Fibroblast of the conjunctiva (primary cell): ENCODE results near the gene PIK3CD.
"Not testable (repeated sequence)": the region's sequence is repeated elsewhere in the genome, so short reads cannot be mapped to it uniquely, and the experiment has no call there.

Source experiments
- DNase-seq: peaks from one replicate; pipeline ENCODE4 v3.0.0-alpha.2; 2010; ENCODE audit warnings: low read depth

PIK3CD gene

DNA sequence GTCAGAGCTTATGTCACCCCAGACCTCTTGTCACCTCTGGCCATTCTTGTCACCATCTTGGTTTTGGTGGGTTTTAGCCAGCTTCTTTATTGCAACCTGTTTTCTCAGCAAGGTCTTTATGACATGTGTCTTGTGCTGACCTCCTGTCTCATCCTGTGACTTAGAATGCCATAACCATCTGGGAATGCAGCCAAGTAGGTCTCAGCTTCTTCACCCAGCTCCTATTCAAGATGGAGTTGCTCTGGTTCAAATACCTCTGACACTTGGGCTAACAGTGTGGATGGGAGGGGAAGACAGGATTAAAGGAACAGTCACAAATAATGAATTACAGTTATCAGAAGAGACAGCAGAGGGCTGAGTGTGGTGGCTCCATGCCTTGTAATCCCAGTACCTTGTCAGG lies 30.5 kb upstream of the PIK3CD start:
- DNase-seq: no peak

DNA sequence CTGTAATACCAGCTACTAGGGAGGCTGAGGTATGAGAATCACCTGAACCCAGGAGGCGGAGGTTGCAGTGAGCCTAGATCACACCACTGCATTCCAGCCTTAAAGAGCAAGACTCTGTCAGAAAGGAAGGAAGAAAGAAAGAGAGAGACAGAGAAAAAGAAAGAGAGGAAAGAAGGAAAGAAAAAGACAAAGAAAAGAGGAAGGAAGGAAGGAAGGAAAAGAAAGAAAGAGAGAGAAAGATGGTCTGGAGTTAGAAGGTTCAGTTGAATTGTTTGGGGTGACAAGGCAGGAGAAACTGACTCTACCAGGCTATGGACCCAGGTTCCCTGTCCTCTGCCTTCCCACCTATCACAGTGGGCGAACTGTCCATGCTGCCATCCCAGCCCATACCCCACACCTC lies 27.4 kb upstream of the PIK3CD start:
- no peak for DNase-seq

DNA sequence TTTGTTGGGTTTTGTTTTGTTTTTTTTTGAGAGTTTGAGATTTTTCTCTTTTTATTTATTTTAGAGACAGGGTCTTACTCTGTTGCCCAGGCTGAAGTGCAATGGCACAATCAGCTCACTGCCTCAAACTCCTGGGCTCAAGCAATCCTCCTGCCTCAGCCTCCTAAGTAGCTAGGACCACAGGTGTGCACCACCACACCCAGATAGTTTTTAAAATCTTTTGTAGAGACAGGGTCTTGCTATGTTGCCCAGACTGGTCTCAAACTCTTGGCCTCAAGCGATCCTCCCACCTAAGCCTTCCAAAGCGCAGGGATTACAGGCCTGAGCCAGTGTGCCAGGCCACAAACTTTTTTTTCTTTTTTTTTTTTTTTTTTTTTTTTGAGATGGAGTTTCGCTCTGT lies 26.5 kb upstream of the PIK3CD start:
- not testable (repeated sequence) for DNase-seq

DNA sequence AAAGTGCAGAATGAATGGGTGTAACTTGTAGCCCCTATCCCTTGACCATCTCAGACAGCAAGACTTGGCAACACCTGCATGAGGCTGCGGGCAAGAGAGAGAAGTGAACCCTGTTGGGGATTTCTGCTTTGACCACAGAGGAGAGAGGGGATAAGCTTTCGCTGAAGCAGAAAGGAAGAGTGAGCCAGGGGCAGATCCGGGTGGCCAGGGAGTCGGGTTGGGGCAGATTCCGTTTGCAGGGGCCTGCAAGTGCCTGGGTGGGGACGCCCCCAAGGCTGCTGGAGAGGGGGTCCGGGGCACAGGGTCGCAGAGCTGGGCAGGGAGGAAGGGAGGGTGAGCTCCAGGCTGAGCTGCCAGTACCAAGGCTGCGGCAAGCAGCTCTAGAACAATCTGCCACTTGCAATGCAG lies 25.3 kb upstream of the PIK3CD start:
- DNase-seq: no peak

DNA sequence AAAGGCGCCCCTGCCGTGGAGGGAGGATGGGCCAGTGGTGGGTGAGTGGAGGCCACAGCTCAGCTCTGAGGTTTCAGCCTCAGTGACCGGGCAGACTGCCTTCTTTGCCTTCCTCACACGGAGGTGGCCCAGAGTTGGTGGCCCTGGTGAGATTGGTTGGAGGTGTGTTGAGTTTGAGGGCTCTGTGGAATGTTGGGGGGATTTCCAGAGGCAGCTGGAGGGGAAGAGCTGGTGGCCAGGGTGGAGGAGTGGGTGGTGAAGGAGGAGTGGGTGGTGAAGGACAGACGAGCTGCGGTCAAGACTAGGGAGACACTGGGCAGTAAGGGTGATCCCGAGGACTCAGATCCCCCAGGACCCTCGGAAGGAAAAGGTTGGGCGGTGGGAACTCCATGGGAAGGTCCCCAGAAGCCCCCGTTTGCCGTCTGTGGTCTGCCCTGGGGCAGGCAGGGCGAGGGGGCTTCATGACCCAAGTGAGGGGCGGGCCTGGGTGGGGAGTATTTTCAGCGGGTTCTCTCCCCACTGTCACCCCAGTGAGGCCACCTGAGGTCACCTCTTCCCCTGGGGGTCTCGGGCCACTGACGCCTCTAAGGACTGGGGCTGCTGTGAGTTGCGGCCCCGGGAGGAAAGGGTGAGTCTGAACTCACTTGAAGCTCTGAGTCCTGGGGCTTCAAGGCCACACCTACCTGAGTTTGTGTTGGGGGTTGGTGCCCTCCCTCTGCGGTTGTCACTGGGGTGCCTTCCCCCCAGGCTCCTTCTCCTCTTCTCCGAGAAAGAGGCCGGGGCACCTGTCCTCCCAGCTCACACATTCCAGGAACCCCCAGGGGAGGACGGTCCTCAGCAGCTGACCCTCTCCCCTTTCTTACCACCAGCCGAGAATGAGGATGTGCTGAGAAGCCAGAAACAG lies 22.7 kb upstream of the PIK3CD start:
- no peak for DNase-seq

DNA sequence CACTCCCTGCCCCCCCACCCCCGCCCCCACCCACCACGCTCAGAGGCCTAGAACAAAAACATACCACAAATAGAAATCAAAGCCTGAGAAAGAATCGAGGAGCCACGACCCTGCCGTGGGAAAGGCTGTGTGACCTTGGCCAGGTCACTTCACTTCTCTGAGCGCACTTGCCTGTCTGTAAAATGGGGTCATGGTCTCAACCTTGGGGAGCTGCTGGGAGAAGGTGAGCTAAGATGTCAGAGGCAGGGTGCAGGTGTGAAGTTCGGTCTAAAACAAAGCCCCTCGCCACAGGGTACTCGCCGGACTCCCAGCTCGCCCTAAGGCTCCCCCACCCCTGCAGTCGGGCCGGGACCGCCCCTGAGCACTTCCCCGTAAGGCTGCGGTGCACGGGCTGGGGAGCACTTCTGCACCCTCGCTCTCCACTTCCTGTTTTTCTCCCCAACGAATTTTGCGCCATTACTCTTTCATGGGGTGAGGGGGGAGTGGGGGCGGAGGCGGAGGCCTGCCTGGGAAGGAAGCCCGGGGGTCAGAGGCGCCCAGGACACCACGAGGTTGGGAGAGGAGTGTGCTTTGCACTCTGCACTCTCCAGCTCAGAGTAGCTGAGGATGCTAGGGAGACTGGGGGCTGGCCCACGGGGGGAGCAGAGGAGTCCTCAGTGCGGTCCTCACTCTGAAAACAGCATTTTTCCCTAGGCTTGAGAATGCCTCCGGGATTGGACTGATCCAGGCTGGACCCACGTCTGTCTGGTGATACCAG lies 21.9 kb upstream of the PIK3CD start:
- no peak for DNase-seq

DNA sequence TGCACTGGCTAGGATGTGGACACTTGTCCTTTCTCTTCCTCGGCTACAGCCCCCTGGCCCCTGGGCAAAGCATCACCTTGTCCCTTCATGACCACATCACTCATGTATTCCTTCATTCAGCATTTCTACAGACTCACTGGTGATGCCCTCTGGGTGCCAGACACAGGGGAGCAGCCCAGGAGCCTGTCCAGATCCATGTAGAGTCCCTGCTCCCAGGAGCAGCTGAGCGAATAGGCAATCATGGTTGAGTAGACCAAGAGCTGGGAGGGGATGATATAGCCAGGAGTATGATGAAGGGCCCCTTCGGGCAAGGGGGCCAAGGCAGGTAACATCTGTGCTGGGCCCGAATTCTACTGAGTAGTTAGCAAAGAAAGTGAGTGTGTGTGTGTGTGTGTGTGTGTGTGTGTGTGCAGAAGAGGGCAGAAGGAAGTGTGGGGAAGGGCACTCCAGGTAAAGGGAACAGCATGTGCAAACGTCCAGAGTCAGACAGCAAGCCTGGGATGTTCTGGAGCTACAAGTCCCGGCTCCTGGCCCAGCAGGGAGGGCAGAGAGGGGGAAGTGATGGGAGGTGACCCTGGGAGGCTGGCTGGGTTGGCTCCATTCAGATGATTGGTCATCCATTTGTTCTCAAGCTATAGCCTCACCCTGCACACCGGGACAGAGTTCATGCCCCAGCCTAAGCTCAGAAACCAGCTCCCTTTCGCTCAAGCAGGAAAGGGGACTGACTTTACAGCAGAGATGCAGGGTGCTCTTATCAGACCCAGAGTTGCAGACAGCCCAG lies 21.0 kb upstream of the PIK3CD start:
- no peak for DNase-seq

DNA sequence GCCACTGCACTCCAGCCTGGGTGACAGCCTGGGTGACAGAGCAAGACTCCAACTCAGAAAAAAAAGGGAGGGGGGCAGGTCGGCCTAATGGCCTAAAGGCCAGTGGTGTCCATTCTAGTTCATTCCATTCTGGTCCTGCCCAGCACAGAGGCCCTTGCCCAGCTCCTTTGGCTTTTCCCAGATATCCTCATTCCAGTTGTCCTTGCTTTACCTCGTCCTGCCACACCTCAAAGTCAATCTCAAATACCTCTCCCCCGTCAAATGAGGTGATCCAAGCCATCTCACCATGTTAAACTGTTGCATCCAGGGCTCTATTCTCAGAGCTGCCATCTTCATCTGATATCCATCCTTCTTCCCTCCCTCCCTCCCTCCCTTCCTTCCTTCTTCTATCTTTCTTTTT lies 19.9 kb upstream of the PIK3CD start:
- no peak for DNase-seq

DNA sequence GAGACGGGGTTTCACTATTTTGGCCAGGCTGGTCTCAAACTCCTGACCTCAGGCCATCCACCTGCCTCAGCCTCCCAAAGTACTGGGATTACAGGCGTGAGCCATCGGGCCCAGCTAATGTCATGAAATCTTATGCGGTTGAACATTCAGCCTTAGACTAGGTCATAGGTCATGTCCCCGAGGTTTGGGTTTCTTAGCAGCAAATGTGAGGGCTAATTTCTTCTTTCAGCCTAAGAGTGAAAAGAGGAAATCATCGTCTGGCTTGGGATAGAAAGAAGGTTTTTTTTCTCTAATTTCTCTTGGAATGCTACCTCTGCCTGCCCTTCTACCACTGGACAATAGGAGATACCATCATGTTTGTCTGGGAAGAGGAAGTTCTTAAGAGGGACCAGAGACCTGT lies 18.0 kb upstream of the PIK3CD start:
- DNase-seq: no peak

DNA sequence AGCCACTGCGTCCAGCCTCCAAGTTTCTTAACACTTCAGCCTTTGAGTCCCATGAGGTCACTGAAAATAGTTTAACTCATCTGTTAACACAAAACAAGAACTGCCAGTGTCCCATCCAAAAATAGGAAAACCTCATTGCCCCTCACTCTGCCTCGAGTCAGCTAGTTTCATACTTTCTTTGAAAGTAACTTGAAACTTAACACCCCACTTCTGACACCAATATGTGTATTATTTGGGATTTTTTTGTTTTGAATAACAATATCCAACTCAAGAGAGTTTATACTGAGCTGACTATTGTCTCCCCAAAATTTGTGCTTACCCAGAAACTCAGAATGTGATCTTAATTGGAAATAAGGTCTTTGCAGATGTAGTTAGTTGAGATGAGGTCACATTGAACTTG lies 16.9 kb upstream of the PIK3CD start:
- no peak for DNase-seq

DNA sequence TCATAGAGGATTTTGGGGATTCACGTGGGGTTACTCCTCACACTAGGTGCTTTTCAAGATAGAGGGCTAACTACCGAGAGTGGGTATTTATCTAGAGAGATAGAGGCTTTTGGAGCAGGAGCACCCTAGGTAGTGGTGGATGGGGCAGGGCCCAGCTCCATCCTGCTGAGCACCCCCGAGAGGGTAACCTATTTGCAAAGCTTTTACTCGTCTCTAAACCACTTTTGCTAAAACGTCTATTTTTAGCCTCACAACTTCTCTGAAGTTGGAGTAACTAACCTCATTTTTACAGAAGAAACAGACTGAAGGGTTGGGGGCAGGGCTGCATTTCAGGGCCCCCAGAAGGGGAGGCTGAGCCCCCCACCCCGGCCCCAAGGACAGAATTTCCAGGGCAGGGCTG lies 12.3 kb upstream of the PIK3CD start:
- DNase-seq: no peak

DNA sequence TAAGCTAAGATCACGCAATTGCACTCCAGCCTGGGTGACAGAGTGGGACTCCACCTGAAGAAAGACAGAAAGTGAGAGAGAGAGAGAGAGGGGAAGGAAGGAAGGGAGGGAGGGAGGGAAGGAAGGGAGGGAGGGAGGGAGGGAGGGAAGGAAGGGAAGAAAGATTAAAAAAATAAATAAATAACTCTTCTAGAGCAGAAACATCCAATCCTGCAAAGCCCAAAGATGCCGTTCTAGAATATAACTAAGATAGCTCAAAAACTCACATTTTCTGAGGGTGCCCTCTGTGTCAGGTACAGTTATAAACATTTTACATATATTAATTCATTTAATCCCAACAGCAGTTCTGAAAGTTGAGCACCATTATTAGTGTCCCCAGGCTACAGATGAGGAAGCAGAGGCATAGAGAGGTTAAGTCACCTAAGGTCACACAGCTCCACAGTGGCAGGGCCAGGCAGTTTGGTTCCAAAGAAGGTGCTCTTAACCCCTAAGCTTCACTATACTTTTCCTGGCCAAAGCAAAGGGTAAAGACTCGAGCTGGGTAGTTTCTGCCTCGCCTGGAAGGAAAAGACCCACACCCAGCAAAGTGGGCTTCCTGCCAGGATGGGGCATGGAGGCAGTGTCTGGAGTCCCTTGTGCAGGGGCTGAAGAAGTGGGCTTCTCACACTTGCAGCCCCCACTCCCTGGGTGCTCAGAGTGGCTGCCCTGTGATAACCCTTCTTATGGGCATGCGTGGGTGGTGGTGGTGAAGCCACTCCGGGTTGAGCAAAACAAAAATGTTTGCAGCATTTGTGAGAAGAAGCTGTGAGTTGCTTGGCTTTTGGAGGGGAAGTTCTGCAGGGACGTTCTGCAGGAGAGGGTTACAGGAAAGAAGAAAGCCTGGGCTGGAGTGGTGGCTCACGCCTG lies 7.9 kb upstream of the PIK3CD start:
- no peak for DNase-seq

DNA sequence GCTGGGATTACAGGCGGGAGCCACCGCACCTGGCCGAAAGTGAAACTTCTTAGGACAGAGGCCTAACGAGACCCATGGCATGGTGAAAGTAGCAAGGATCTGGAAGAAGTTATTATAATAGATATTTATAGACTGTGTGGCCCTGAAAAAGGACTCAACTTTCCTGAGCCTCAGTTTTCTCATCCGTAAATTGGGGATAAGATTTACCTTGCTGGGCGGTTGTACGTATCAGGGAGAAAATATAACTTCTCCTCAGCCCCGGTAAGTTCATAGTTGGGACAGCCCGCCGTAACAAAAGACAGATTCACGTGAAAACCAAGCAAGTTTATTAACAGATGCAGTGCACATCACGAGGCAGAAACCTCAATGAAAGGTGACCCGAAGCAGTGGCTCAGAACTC lies 5.5 kb upstream of the PIK3CD start:
- no peak for DNase-seq

DNA sequence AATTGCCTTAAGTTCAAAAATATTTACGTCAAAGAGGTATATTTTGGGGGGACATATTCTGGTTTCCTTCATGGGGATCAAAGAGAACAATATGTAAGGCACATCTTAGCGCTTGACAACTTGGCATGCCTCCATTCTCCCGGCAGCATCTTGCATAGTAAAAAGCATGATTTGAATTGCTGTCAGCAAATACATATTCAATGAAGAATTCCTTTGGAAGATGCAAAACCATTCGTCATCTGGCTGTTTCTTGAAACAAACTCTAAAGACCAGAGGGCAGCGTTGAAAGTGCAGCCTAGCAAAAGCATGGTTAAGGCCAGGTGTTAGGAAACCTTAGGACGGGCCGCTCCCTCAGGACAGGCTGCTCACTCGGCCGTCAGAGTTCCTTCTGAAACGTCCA lies 3.4 kb upstream of the PIK3CD start:
- no peak for DNase-seq

DNA sequence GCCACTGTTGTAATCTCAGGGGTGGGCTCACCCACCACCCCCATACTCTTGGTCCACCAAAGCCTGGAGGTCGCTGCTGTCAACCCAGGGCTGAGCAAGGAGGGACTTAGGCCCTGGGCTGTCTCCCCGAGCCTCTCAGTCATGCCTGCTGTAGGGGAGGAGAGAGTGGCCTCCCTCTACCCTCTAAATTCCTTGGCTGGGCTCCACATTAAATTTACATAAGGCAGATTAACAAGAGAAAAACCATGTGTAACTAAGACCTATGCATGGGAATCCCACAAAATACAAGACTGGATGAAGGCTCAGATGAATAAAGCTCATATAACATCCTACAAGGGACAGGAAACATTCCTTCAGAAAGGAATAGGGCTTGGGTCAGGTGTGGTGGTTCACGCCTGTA lies 1.8 kb upstream of the PIK3CD start:
- no peak for DNase-seq

DNA sequence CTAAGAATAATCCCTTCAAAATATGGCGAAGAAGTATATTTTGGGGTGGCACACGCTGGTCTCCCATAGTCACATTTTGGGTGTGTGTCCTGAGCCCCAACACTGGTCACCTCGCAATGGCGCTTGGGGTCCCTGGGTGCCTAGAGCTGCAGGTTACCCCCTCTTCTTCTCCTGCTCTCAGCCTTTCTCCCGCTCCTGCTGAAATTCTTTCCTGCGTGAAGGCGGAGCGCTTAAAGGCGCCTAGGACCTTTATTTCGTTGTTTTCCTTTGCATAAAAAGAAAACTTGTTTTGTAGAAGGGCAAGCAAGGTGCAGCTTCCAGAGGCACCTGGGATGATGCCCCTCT lies 339 bp upstream of the PIK3CD start:
- DNase-seq: no peak

DNA sequence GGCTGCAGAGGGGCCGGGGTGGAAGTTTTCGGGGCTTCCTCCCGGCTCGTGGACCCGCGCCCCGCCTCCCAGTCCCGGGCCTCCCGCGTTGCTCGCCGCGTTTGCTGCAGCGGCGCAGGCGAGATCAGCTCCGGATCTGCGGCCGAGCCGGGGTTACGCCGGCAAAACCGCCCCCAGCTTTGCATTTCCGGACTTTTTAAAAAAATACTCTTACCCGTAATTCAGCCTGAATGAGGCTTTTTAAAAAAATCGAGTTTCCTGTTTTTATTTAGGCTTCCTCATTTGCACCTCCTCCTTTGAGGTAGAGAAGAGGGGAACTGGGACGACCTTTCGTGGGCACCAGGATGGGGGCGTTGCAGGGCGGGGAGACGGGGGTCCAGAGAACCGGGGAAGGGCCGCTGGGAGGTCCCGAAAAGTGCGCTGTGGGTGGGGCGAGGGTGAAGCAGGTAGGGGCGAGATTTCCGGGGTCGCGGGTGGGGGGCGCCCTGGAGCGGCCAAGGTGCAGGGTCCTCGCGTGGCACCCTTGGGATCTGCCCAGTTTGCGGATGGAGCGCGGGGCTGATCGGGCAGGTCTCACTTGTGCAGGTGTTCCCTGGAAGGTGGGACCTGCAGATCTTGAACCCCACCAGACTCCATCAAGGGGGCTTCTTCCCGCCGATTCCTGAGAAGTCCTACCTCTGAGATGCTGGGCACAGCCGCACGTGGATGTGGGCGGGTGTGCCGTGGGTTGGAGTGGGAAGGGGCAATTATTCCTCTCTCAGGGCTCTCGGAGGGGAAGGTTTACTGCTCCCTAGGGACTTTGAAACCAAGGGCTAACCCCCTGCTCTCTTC lies 1.1 kb downstream of the PIK3CD start:
- no peak for DNase-seq

DNA sequence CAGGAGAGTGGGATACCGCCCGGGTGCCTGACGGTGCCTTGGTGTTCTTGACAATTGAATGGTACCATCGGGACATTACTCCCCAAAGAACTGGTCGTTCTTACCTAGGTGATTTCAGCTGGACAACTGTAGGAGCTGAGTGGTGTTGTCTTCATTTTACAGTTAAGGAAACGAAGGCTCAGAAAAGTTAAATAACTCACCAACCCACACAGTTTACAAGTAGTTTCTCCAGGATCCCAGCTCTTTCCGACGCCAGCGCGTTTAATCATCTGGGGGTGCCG lies 1.6 kb downstream of the PIK3CD start:
- DNase-seq: no peak

DNA sequence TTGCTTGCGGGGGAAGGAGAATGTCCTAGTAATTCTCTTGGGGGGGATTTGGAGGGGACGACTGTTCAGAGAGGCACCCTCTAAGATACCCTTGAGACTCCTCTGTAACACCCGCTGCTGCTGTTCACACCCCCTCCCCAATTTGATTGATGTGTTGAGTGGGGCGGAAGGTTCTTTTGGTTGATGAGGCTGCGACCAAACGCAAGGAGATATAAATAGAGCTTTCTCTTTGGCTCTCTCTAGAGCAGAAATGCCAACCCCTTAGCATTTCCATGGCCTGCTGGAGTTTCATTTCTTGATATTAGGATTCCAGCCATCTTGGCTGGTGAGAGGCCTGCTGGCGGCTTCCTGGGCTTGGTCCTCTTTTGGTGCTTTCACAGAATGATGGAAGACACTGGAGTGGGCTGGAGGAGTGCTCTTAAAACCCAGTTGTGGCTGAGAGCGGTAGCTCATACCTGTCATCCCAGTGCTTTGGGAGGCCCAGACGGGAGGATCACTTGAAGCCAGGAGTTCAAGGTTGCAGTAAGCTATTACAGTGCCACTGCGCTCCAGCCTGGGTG lies 2.0 kb downstream of the PIK3CD start:
- no peak for DNase-seq

DNA sequence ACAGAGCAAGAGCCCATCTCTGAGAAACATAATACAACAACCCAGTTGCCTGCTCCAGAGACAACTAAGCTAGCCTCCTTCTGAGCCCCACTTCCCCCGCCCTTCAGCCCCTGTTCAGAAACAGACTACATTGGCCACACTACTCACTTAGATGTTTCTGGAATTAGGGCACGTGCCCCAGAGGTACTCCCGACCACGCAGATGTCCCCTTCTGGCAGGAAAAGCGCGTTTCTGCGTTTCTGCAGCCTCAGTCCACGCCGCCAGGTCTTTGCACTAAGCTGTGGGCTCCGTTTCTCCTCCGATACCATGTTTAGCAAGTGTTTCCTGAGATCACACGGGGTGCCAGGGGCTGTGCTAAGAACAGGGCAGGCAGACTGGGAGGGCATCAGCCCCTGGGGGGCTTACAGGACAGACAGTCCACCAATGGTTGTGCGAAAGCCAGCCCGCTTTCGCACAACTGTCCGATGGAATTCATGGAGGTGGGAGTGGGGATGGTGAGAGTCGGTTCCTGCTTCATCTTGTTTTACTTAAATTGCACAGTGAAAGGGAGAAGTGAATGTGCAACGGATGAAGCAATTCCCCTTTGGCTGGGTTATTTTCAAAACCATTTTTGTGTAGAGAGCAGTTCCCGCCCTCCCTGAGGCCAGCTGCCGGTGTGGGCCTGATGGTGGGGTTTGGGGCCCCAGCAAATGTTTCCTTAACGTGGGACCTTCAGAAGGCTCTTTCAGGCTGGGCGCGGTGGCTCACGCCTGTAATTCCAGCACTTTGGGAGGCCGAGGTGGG lies 2.7 kb downstream of the PIK3CD start:
- DNase-seq: no peak
